Smooth muscle cell (in vitro differentiated cells): ENCODE data around the gene CSTPP1. TPM values are rescaled to one million over a fixed set of nuclear protein-coding genes. Genes with fewer than 3 reads are reported as not detected.

Experiments
- DNase-seq: peaks from one replicate; lab custom pipeline; 2025; ENCODE audit not compliant: unreplicated experiment; lab: John Stamatoyannopoulos, UW
- H2AFZ ChIP-seq: fragments of 200-600 bp; sonication (generic); 2 replicates; pipeline ENCODE4 v1.6.0; 2016; ENCODE audit warnings: antibody characterized with exemption, low read depth, mild to moderate bottlenecking
- H3F3A ChIP-seq: fragments of 200-600 bp; sonication (generic); 2 replicates; pipeline ENCODE4 v1.6.0; 2017; ENCODE audit warnings: antibody characterized with exemption, low read depth
- H3K27ac ChIP-seq: fragments of 200-600 bp; sonication (generic); 2 replicates; pipeline ENCODE4 v1.5.1; 2016; ENCODE audit warnings: low read depth, mild to moderate bottlenecking
- H3K27me3 ChIP-seq: fragments of 200-600 bp; sonication (generic); 2 replicates; pipeline ENCODE4 v1.6.1; 2016; ENCODE audit warnings: low read depth, mild to moderate bottlenecking
- H3K36me3 ChIP-seq: fragments of 200-600 bp; sonication (generic); 2 replicates; pipeline ENCODE4 v1.5.1; 2016; ENCODE audit warnings: low read depth
- H3K4me1 ChIP-seq: fragments of 200-600 bp; sonication (generic); 2 replicates; pipeline ENCODE4 v1.5.1; 2016; ENCODE audit warnings: low read depth
- H3K4me2 ChIP-seq: fragments of 200-600 bp; sonication (generic); 2 replicates; pipeline ENCODE4 v1.6.0; 2016; ENCODE audit warnings: mild to moderate bottlenecking
- H3K4me3 ChIP-seq: fragments of 200-600 bp; sonication (generic); 2 replicates; pipeline ENCODE4 v1.5.1; 2016; ENCODE audit warnings: mild to moderate bottlenecking
- H3K79me2 ChIP-seq: fragments of 200-600 bp; sonication (generic); 2 replicates; pipeline ENCODE4 v1.6.0; 2016; ENCODE audit warnings: low read depth, mild to moderate bottlenecking
- H3K9ac ChIP-seq: fragments of 200-600 bp; sonication (generic); 2 replicates; pipeline ENCODE4 v1.6.0; 2016; ENCODE audit warnings: low read depth
- H3K9me3 ChIP-seq: fragments of 200-600 bp; sonication (generic); replicated peaks from 2 replicates; pipeline ENCODE4 v1.5.1; 2016; ENCODE audit warnings: low read depth
- H4K20me1 ChIP-seq: fragments of 200-600 bp; sonication (generic); 2 replicates; pipeline ENCODE4 v1.6.0; 2016; ENCODE audit warnings: low read depth
- CTCF ChIP-seq: fragments of 200-600 bp; sonication (generic); IDR thresholded peaks from 2 replicates; pipeline ENCODE4 v1.5.1; 2017; ENCODE audit warnings: borderline replicate concordance, mild to moderate bottlenecking, antibody characterized with exemption; ENCODE audit not compliant: insufficient read depth, poor library complexity, severe bottlenecking
- WGBS: methylation state at CpG from one replicate; pipeline ENCODE4 v1.1.7; 2016; ENCODE audit warnings: low lambda C conversion rate; 5-methylcytosine and 5-hydroxymethylcytosine counted together
- polyA plus RNA-seq: library from polyadenylated mRNA; unstranded; fragments of >200 nt; fragmentation: Nextera tagmentation; extraction: Ambion mirVana; gene quantifications from 2 replicates; pipeline ENCODE4 v1.2.1, GENCODE V29; 2016
- total RNA-seq: library from RNA; depleted of rRNA; stranded (reverse); fragments of >200 nt; gene quantifications from 2 replicates; pipeline ENCODE4 v1.2.3, GENCODE V29; 2014

Gene CSTPP1
- total and polyA plus RNA-seq, 2 experiments from 2014 or later = 37.4 to 44.8 TPM

- Histone ChIP-seq H3K79me2 (no peaks in the 10 kb centered on the region), H3K27ac (no peak overlapping the region), H3F3A (peaks cover 4% of the 10 kb centered on the region), H3K36me3 (no peaks in the 10 kb centered on the region), H3K27me3 (no peaks in the 10 kb centered on the region), H4K20me1 (peaks cover 34% of the 10 kb centered on the region), H2AFZ (no peak overlapping the region), H3K9me3 (no peaks in the 10 kb centered on the region), H3K4me2 (no peak overlapping the region), H3K4me3 (no peak overlapping the region), H3K4me1 (peaks cover 12% of the 10 kb centered on the region), H3K9ac (no peak overlapping the region)
- no peak for TF ChIP-seq CTCF
- 66% methylated on average over 7 of the region's 7 CpGs for WGBS
- DNase-seq = no peak
These were observed 115.6 kb downstream of the CSTPP1 start for GRCh38 chr11:47052165-47052564.

- DNase-seq = no peak
- Histone ChIP-seq H3K36me3 (no peaks in the 10 kb centered on the region), H3K9ac (no peak overlapping the region), H3K27me3 (no peaks in the 10 kb centered on the region), H3K4me2 (peak overlapping the region; percentile 48), H3K4me3 (no peak overlapping the region), H3K27ac (no peak overlapping the region), H3F3A (peaks cover 4% of the 10 kb centered on the region), H3K79me2 (no peaks in the 10 kb centered on the region), H2AFZ (no peak overlapping the region), H3K9me3 (no peaks in the 10 kb centered on the region), H3K4me1 (peaks cover 15% of the 10 kb centered on the region), H4K20me1 (peaks cover 34% of the 10 kb centered on the region)
- no peak for TF ChIP-seq CTCF
These were observed 116.0 kb downstream of the CSTPP1 start for GRCh38 chr11:47052576-47052975.

- H3K9me3 ChIP-seq = no peaks in the 10 kb centered on the region
- H4K20me1 ChIP-seq = peaks cover 22% of the 10 kb centered on the region
- H3K4me3 ChIP-seq = no peak overlapping the region
- no peaks in the 10 kb centered on the region for H3K27me3 ChIP-seq
- H3K36me3 ChIP-seq = no peaks in the 10 kb centered on the region
- H3K4me1 ChIP-seq = peaks cover 15% of the 10 kb centered on the region
- H3K27ac ChIP-seq = peak overlapping the region; percentile 63
- H3K79me2 ChIP-seq = no peaks in the 10 kb centered on the region
- H2AFZ ChIP-seq = no peak overlapping the region
- peak overlapping the region; percentile 60 for H3K4me2 ChIP-seq
- no peak for TF ChIP-seq CTCF
- no peak overlapping the region for H3K9ac ChIP-seq
- DNase-seq = no peak
- peaks cover 8% of the 10 kb centered on the region for H3F3A ChIP-seq
- 84% methylated on average over 1 of the region's 1 CpG for WGBS
These were observed 119.0 kb downstream of the CSTPP1 start for GRCh38 chr11:47055534-47055933.

GRCh38 chr11:47056261-47056915, 119.8 kb downstream of the CSTPP1 start:
- H3K4me2 ChIP-seq = peak overlapping the region; percentile 60
- DNase-seq = no peak

More at GRCh38 chr11:47056261-47056915, 119.8 kb downstream of the CSTPP1 start:
- H3K9me3 ChIP-seq = no peaks in the 10 kb centered on the region
- H3F3A ChIP-seq = peaks cover 8% of the 10 kb centered on the region
- H2AFZ ChIP-seq = no peak overlapping the region
- peak overlapping the region; percentile 15 for H3K9ac ChIP-seq
- H3K79me2 ChIP-seq = no peaks in the 10 kb centered on the region
- H4K20me1 ChIP-seq = peaks cover 22% of the 10 kb centered on the region
- H3K36me3 ChIP-seq = no peaks in the 10 kb centered on the region
- H3K4me1 ChIP-seq = peaks cover 15% of the 10 kb centered on the region
- no peak for TF ChIP-seq CTCF
- no peaks in the 10 kb centered on the region for H3K27me3 ChIP-seq
- H3K27ac ChIP-seq = peak overlapping the region; percentile 63
- no peak overlapping the region for H3K4me3 ChIP-seq
- WGBS = 17% methylated on average over 3 of the region's 3 CpGs
